ENCODE data around the gene FAM50B. TPM values are rescaled to one million over a fixed set of nuclear protein-coding genes. Genes with fewer than 3 reads are reported as not detected.
A peak's percentile ranks its signal among the peaks of the same experiment; 100 is the strongest.

Gene FAM50B
- total and polyA plus RNA-seq, 2 of the 13 experiments (the other 11 are each of a cell fraction or from before 2014, with no cell fraction given), result 0.05 TPM; not detected in 1

DNA sequence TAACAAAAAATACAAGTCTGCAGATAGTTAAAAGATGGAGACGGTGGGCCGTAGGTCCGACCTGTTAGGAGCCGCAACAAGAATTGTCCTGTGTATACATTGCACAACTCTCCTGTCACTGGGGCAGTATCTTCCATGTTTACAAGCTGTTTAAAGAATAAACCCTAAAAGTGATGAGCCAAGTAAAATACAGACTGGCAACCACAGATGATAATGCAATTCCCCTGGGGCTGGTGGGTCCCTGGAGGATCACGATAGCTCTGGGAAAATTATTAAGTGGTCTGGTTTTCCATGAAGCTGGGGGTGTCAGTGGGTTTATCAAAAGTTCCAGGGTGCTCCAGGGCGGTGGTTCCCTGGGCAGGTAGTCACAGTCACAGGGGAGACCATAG, 8.1 kb upstream of the FAM50B start (continued):
- TF ChIP-seq, protein P1, sequence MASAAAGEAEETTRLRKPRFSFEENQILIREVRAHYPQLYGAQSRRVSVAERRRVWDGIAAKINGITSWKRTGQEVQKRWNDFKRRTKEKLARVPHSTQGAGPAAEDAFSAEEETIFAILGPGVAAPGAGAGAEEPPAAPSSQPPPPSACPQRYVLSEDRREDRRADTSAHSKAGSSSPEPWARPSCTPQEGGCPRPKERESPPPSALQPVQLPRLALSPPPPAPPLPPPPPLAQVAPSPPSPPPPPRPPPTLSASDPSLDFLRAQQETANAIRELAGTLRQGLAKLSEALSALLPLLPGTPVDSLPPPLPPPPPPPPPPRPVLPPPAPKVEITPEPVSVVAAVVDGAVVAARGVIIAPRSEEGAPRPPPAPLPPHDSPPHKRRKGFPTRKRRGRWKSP (CRISPR knock-in tag; IDR thresholded peaks at IDR 0.05), result no peak; the same call in 1 of the 2 replicates
- TF ChIP-seq SETDB1 (CRISPR knock-in tag; IDR thresholded peaks at IDR 0.05; ENCODE audit: borderline replicate concordance) (no peak), PLRG1 (conservative IDR thresholded peaks at IDR 0.05) (no peak), DR1 (CRISPR knock-in tag; IDR thresholded peaks at IDR 0.05) (no peak), ZNF143 (CRISPR knock-in tag; IDR thresholded peaks at IDR 0.05) (no peak), SAFB2 (CRISPR knock-in tag; IDR thresholded peaks at IDR 0.05; ENCODE audit: borderline replicate concordance, low read depth) (no peak), HOXA9 (CRISPR knock-in tag; IDR thresholded peaks at IDR 0.05; ENCODE audit: borderline replicate concordance) (no peak), ZNF629 (CRISPR knock-in tag; conservative IDR thresholded peaks at IDR 0.05) (no peak), NFYC (CRISPR knock-in tag; IDR thresholded peaks at IDR 0.05) (no peak), ZNF207 (IDR thresholded peaks at IDR 0.05; ENCODE audit: borderline replicate concordance) (no peak), ZNF260 (CRISPR knock-in tag; IDR thresholded peaks at IDR 0.05; ENCODE audit: borderline replicate concordance, low read depth) (no peak), TAF15 (IDR thresholded peaks at IDR 0.05; ENCODE audit: low read depth, low read length, poor library complexity, severe bottlenecking) (no peak), ZNF572 (CRISPR knock-in tag; IDR thresholded peaks at IDR 0.05) (no peak), KLF6 (CRISPR knock-in tag; IDR thresholded peaks at IDR 0.05) (peak; percentile 71; the same call in 1 of the 2 replicates), SP2 (CRISPR knock-in tag; IDR thresholded peaks at IDR 0.05) (no peak)
- TF ChIP-seq, protein P2, sequence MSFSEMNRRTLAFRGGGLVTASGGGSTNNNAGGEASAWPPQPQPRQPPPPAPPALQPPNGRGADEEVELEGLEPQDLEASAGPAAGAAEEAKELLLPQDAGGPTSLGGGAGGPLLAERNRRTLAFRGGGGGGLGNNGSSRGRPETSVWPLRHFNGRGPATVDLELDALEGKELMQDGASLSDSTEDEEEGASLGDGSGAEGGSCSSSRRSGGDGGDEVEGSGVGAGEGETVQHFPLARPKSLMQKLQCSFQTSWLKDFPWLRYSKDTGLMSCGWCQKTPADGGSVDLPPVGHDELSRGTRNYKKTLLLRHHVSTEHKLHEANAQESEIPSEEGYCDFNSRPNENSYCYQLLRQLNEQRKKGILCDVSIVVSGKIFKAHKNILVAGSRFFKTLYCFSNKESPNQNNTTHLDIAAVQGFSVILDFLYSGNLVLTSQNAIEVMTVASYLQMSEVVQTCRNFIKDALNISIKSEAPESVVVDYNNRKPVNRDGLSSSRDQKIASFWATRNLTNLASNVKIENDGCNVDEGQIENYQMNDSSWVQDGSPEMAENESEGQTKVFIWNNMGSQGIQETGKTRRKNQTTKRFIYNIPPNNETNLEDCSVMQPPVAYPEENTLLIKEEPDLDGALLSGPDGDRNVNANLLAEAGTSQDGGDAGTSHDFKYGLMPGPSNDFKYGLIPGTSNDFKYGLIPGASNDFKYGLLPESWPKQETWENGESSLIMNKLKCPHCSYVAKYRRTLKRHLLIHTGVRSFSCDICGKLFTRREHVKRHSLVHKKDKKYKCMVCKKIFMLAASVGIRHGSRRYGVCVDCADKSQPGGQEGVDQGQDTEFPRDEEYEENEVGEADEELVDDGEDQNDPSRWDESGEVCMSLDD (CRISPR knock-in tag; IDR thresholded peaks at IDR 0.05; ENCODE audit: borderline replicate concordance), result peak; percentile 82; the same call in 1 of the 2 replicates
- TF ChIP-seq, protein P3, sequence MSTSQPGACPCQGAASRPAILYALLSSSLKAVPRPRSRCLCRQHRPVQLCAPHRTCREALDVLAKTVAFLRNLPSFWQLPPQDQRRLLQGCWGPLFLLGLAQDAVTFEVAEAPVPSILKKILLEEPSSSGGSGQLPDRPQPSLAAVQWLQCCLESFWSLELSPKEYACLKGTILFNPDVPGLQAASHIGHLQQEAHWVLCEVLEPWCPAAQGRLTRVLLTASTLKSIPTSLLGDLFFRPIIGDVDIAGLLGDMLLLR (CRISPR knock-in tag; IDR thresholded peaks at IDR 0.05), result no peak
- TF ChIP-seq, protein P4, sequence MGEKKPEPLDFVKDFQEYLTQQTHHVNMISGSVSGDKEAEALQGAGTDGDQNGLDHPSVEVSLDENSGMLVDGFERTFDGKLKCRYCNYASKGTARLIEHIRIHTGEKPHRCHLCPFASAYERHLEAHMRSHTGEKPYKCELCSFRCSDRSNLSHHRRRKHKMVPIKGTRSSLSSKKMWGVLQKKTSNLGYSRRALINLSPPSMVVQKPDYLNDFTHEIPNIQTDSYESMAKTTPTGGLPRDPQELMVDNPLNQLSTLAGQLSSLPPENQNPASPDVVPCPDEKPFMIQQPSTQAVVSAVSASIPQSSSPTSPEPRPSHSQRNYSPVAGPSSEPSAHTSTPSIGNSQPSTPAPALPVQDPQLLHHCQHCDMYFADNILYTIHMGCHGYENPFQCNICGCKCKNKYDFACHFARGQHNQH (CRISPR knock-in tag; IDR thresholded peaks at IDR 0.05), result no peak; the same call in none of the 2 replicates
- TF ChIP-seq, protein P5, sequence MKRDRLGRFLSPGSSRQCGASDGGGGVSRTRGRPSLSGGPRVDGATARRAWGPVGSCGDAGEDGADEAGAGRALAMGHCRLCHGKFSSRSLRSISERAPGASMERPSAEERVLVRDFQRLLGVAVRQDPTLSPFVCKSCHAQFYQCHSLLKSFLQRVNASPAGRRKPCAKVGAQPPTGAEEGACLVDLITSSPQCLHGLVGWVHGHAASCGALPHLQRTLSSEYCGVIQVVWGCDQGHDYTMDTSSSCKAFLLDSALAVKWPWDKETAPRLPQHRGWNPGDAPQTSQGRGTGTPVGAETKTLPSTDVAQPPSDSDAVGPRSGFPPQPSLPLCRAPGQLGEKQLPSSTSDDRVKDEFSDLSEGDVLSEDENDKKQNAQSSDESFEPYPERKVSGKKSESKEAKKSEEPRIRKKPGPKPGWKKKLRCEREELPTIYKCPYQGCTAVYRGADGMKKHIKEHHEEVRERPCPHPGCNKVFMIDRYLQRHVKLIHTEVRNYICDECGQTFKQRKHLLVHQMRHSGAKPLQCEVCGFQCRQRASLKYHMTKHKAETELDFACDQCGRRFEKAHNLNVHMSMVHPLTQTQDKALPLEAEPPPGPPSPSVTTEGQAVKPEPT (CRISPR knock-in tag; IDR thresholded peaks at IDR 0.05; ENCODE audit: low read depth), result no peak
- TF ChIP-seq, protein P6, sequence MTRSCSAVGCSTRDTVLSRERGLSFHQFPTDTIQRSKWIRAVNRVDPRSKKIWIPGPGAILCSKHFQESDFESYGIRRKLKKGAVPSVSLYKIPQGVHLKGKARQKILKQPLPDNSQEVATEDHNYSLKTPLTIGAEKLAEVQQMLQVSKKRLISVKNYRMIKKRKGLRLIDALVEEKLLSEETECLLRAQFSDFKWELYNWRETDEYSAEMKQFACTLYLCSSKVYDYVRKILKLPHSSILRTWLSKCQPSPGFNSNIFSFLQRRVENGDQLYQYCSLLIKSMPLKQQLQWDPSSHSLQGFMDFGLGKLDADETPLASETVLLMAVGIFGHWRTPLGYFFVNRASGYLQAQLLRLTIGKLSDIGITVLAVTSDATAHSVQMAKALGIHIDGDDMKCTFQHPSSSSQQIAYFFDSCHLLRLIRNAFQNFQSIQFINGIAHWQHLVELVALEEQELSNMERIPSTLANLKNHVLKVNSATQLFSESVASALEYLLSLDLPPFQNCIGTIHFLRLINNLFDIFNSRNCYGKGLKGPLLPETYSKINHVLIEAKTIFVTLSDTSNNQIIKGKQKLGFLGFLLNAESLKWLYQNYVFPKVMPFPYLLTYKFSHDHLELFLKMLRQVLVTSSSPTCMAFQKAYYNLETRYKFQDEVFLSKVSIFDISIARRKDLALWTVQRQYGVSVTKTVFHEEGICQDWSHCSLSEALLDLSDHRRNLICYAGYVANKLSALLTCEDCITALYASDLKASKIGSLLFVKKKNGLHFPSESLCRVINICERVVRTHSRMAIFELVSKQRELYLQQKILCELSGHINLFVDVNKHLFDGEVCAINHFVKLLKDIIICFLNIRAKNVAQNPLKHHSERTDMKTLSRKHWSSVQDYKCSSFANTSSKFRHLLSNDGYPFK (CRISPR knock-in tag; IDR thresholded peaks at IDR 0.05; ENCODE audit: borderline replicate concordance), result no peak

All from HepG2 (cell line).